Measurements from ENCODE around the gene OPCML.

The OPCML gene

GRCh38 chr11:132959693-132960092 lies 572.6 kb downstream of the OPCML start:
- POLR2A ChIA-PET (ENCODE audit: low non-redundant PET), result no interaction called here
- no peak for TF ChIP-seq CTCF (conservative IDR thresholded peaks at IDR 0.05; ENCODE audit: low read depth)
- CTCF ChIA-PET, result interaction anchor here (0.6 kb wide), 1 partner anchor 14 kb away, joined by 5 read pairs; no protein-coding TSS in a partner anchor
- H3K27ac ChIP-seq, result no peak overlapping the region
- DNase-seq (ENCODE audit: low spot score), result no peak

GRCh38 chr11:132957881-132958280 lies 574.4 kb downstream of the OPCML start:
- DNase-seq (ENCODE audit: low spot score), result no peak
- no peak overlapping the region for H3K27ac ChIP-seq
- CTCF ChIA-PET, result no interaction called here
- POLR2A ChIA-PET (ENCODE audit: low non-redundant PET), result no interaction called here
- TF ChIP-seq CTCF (conservative IDR thresholded peaks at IDR 0.05; ENCODE audit: low read depth), result no peak

DNA sequence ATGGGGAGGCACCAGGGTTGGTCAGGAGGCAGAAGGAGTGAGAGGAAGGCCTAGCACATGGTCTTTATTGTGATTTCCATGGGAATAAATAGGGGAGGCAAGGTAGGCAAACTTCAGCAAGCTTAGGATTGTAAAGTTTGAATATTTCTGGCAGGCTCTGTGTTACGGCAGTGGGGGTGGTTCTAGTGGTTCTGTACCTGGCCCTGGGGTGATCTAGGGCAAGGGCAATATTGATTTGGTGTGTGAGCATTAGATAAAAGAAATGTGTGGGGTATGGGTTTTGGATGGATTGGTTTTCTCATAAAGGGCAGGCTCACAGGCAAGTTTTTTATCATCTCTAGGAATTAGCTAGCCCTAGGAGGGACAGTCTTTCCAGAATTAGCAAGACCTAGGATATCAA lies 584.0 kb downstream of the OPCML start:
- no peak for DNase-seq (ENCODE audit: low spot score)
- no peak overlapping the region for H3K27ac ChIP-seq
- ChIA-PET POLR2A (ENCODE audit: low non-redundant PET) (no interaction called here), CTCF (no interaction called here)
- no peak for TF ChIP-seq CTCF (conservative IDR thresholded peaks at IDR 0.05; ENCODE audit: low read depth)

DNA sequence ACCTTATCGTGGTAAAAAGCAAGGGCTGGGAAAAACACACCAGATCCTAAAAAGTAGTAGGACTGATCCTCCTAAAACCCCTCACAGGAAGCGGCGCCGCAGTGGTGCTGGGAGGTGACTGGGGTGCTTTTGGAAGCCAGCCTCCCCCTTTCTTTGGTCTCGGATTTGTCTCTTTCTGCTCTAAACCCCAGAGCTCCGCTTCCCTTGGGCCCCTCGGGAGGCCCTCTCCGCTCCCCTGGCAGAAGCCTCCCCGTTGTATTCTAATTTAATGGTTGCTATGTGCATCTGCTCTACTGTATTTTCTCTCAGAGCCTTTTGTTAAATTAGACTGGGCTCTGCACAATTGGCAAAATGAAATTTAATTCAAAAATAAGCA lies 587.7 kb downstream of the OPCML start:
- POLR2A ChIA-PET (ENCODE audit: low non-redundant PET), result no interaction called here
- H3K27ac ChIP-seq, result no peak overlapping the region
- CTCF ChIA-PET, result no interaction called here
- DNase-seq (ENCODE audit: low spot score), result no peak
- TF ChIP-seq CTCF (conservative IDR thresholded peaks at IDR 0.05; ENCODE audit: low read depth), result no peak

DNA sequence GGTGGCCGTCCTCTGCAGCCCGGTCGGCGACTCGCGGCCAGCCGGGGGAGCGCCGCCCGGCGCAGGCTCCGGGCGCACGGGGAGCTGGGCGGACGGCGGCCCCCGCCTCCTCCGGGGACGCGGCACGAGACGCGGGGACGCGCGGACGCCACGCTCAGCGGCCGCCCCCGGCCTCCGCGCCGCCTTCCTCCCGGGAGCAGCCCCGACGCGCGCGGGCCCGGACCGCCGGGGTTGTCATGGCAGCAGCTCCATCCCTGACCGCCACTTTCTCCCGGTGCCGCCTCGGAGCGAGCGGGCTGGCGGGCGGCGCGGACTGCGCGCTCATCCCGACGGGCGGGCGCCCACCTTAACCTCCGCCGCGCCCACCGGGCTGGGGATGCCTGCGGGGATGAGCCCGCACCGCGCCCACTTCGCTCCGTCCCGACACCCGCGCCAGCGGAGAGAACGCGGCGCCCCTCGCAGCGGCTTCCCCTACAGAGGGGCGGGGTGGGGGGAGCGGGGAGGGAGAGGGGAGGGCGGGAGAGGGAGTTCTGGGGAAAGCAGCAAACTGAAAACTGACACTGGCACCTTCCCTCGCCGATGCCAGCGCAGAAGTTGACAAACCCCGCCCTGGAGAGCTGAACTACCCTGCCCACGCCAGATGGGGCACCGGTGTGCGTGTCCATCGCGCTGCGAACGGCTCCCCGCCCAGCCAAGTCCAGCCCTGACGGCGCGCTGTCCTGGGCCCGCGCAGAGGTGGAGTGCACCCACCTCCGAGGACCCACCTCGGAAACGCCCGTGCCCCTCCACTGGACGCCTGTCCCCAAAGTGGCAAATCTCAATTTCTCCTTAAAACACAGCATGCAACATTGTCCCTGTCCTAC lies 588.4 kb downstream of the OPCML start:
- H3K27ac ChIP-seq, result no peak overlapping the region
- no peak for DNase-seq (ENCODE audit: low spot score)
- no peak for TF ChIP-seq CTCF (conservative IDR thresholded peaks at IDR 0.05; ENCODE audit: low read depth)
- ChIA-PET POLR2A (ENCODE audit: low non-redundant PET) (no interaction called here), CTCF (no interaction called here)

GRCh38 chr11:132943357-132943705 lies 589.0 kb downstream of the OPCML start:
- ChIA-PET POLR2A (ENCODE audit: low non-redundant PET) (no interaction called here), CTCF (no interaction called here)
- no peak for TF ChIP-seq CTCF (conservative IDR thresholded peaks at IDR 0.05; ENCODE audit: low read depth)
- no peak for DNase-seq (ENCODE audit: low spot score)
- H3K27ac ChIP-seq, result no peak overlapping the region
